ENCODE results near the gene WHRN.

DNA sequence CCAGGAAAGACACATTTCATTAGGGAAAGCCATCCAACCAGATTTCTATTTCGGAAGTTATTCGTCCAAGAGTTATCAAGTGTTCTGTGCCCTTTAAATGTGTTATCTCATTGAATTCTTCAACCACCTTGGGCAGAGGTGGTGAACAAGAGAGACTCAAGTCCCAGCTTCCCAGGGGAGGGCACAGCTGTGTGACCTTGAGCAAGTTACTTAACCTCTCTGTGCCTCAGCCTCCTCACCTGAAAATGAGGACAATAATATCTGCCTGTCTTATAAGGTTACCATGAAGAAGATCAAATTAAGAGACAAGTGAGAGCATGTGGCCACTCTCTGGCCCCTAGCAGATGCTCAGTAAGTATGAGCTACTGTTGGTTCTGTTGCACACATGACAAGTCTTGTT, 37.4 kb downstream of the WHRN start:
- no peak for TF ChIP-seq CHCHD3 (CRISPR knock-in tag; IDR thresholded peaks at IDR 0.05)
- no peak for TF ChIP-seq MXD1 (CRISPR knock-in tag; IDR thresholded peaks at IDR 0.05; ENCODE audit: borderline replicate concordance, poor library complexity, severe bottlenecking)
- no peak for TF ChIP-seq ZBTB43 (CRISPR knock-in tag; IDR thresholded peaks at IDR 0.05)

All from K562 (cell line).